Limb (tissue), 2 donors: ENCODE data around the gene OSBPL6.

Experiments used
- DNase-seq, 2 donors: peaks; one replicate each; pipeline ENCODE4 v3.0.0-alpha.2; 2016; ENCODE audit errors: extremely low spot score in 2 of 2

The OSBPL6 gene

GRCh38 chr2:178436662-178437061 is 242.3 kb downstream of the OSBPL6 start:
- no peak for DNase-seq

DNA sequence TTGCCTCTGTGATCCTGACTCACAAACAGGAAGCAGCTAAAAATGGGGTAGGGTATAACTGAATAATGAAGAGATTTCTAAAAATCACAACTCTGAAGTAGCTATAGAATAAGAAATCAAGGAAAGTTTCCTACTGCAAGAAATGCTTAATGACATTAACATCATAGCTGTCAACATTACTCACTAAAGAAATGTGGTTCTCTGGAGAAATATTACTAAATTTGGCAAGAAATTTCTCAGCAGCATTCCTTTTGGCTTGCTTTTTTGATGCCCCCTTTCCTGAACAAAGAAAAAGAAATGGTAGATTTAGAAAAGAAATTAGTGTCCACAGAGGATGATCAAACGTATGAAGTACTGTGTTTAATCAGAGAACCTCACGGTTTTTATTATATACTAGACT is 247.1 kb downstream of the OSBPL6 start:
- DNase-seq = no peak

DNA sequence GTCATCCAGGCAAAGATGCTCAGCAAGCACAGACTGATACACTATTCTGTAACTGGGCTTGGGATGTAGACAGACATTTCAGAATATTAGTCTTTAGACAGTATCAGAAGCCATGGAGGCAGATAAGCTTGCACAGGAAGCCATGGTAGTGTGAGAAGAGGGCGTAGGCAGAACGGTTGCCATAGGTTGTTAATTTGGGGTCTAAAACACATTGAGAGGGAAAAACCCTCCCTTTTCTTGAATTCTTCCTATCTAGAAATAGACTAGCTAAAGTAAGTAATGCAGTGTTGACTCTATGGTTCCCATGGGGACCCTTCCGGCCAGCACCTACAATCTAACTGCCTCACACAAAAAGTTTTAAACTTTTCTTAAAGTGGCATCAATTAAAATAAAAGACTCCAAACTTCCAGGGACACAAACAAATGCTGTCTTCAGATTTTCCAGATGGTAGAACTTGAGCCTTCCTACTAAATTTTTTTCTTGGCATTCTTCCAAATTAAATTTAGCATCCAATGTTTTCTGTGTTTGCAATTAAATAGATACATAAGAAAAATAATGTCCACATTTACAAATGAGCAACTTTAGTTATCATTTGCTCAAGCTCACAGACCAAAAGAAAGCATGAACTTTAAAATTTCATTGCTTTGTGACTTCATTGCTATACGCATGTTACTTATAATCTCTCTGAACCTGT is 254.8 kb downstream of the OSBPL6 start:
- no peak for DNase-seq

DNA sequence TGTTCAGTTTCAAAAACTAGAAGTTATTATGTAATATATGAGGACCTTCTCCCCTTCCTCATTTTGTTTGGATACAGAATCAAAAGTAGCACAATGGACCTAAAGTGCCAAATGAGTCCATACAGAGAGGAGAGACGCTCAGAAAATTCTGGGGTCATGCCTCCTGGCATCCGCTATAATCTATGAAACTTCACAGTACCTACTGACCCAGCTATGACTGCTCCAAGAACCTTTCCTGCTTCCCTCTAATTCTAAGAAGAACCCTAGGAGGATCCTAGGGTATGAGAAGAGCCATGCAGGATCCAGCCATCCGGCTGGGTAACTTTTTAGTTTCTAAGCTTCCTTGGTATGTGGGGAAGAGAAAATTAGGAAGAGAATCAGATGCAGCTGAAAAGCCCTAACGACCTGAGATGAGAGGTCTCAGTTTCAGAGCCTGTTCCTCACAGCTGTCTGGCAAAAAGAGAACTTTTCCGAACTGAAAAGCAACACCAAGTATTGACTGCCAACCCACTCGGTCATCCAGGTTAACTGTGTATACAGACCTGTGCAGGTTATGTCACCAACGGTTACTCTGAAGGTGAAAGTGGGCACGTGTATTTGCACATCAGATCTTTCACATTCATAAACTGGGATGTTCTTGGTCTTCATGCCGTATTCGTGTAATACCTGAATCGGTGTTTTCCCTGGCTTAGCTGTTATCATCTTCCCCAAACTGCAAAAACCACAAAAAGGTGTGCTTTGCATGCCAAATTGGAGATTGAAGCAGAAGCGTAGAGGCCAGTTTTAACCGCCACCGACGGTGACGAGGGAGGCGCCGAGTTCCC is 255.6 kb downstream of the OSBPL6 start:
- no peak for DNase-seq

DNA sequence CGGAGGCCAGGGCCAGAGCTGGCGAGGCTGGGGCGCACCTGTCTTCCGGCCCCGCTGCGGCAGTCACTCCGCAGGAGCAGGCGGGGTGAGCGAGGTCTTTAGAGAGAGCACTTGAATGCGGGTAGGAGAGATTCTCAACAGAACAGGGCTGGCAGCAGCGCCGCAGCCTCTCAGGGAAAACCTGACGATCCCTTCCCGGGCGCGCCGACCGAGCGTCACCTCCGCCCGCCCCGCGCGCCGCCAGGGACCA is 256.1 kb downstream of the OSBPL6 start:
- peak in 1 of 2 donors; percentile 77 for DNase-seq

DNA sequence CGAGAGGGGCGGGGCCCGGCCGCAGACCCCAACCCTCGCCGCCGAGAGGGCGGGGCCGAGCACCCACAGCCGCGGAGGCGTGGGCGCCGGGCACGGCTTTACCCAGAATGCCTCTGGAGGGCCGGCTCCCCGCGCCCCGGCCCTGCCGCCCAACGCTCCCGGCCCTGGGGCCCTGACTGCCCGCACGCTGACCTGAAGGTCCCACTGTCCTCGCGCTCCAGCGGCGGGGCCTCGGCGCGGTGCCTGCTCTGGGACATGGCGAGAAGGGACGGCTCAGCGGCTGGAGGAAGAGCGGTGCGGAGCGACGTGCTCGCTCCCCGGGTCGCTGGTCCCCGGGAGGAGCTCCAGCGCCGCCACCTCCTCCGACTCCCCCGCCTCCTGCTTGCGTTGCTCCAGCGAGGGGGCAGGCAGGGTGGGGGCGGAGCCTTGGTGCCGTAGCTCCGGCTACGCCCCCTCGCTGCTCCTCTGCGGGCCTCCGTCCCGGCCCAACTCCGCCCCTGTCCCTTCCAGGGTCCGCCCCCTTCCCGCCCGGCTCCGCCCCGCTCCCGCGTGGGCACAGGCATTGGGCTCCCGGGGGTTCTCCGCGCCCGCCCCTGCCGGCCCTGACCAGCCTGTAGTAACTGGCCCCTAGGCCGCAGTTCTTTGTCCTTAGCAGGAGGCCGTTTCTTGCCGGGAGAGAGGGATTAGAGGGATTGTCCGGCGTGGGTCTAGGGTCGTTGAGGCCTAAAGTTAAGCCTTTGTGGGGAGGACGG is 256.6 kb downstream of the OSBPL6 start, which contains the start of the genes PJVK and PRKRA:
PJVK (plus strand) TSS at position 605 of the 752 bp plus-strand sequence. CDS start 2,032 bp downstream, outside the sequence.
PRKRA (minus strand) TSS at position 402 of the 752 bp plus-strand sequence; CDS start at position 257, 145 bp downstream.
- DNase-seq = peak; percentile 98 to 99

DNA sequence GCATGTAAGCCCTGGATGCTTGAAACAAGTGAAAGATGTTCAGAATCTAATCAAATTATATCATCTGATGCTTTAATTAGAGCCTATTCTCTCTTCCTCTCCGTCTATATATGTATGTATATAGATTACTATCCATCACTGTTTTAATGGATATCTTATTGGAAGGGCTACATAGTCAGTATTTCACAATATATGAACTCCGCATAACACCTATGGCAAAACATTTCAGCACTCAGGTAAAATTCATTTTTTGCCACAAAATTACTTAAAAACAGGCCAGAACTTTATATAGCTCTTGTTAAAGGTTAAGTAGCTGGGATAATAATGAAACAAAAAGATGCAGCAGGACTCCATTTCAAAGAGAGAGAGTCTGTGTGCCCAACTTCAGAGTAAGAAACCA is 258.0 kb downstream of the OSBPL6 start:
- DNase-seq = no peak
